HG03558 (cell line): ENCODE measurements around the gene FXYD5.

Source experiments
- ATAC-seq: cut with Tn5 transposase; IDR thresholded peaks from one replicate; pipeline ENCODE4 v1.9.1; 2021; ENCODE audit warnings: moderate number of reproducible peaks; ENCODE audit not compliant: unreplicated experiment; ENCODE audit errors: extremely low read depth

FXYD5 gene

DNA sequence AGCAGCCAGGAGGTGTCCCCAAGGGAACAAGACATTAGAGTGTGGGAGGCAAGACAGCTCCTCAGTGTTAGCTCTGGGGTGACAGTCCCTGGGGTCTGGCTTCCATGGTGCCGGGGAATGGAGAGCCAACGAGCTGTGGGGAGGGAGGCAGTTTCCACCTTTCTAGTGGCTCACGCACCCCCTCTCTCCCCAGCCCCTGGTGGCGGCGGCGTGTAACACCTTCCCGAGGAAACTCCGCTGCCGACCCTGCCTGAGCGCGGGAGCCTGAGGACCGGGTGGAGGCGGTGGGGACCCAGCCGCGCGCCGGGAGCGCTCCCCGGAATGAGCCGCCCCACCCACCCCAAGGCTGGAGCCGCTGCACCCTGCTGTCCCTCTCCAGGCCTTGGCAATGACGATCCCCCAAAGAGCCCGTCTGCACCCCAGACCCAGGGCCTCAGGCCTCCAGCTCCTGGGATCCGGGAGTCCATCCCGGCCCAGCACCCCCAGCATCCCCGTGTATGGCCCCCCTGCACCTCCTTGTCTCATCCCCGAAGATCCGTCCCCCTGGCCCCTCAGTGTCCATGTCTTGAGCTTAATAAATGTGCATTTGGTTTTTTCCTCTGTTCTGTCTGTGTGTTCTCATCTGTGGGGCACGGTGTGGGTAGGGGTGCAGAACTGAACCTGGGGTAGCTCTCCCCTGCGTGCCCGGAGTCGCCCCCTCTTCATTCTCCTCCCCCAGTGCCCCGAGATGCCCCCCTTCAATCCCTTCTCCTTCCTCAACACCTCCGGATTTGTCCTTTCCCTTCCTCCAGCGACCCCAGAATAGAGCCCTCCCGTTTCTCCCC is 622 bp upstream of the FXYD5 start:
- no peak for ATAC-seq

- no peak for ATAC-seq
These were observed 906 bp downstream of the FXYD5 start for GRCh38 chr19:35155441-35155840.

- ATAC-seq, result no peak
These were observed 1.6 kb downstream of the FXYD5 start for GRCh38 chr19:35155981-35156672.

GRCh38 chr19:35156673-35157014 is 2.1 kb downstream of the FXYD5 start:
- ATAC-seq, result no peak

GRCh38 chr19:35157431-35157830 is 2.9 kb downstream of the FXYD5 start:
- ATAC-seq, result no peak

DNA sequence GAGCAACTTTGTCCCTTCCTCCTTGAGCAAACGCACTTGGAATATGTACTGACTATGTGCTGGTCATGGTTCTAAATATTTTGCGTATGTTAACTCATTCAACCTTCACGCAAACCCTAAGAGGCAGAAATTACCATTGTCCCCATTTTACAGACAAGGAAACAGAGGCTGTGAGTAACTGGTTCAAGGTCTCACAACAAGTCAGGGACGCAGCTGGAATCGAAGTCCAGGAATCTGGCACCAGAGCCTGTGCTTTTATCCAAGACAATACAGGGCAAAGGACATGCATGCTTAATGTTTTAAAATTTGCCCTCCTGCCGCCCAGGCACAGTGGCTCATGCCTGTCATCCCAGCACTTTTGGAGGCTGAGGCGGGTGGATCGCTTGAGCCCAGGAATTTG is 5.1 kb downstream of the FXYD5 start:
- ATAC-seq, result no peak

GRCh38 chr19:35160629-35161433 is 6.3 kb downstream of the FXYD5 start:
- ATAC-seq, result no peak

DNA sequence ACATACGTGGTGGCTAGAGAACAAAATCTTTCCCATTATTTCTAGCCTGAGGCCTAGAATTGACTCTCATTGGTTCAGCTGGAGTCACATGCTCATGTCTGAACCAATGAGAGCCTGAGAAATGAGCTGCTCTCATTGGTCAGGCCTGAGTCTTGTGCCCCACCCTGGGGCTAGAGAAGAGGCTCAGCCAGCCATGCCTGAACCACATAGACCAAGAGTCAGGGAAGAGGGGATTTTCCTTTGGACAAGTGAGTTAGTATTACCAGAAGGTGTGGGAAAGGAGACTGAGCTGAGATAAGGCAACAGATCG is 6.9 kb downstream of the FXYD5 start:
- ATAC-seq, result no peak

DNA sequence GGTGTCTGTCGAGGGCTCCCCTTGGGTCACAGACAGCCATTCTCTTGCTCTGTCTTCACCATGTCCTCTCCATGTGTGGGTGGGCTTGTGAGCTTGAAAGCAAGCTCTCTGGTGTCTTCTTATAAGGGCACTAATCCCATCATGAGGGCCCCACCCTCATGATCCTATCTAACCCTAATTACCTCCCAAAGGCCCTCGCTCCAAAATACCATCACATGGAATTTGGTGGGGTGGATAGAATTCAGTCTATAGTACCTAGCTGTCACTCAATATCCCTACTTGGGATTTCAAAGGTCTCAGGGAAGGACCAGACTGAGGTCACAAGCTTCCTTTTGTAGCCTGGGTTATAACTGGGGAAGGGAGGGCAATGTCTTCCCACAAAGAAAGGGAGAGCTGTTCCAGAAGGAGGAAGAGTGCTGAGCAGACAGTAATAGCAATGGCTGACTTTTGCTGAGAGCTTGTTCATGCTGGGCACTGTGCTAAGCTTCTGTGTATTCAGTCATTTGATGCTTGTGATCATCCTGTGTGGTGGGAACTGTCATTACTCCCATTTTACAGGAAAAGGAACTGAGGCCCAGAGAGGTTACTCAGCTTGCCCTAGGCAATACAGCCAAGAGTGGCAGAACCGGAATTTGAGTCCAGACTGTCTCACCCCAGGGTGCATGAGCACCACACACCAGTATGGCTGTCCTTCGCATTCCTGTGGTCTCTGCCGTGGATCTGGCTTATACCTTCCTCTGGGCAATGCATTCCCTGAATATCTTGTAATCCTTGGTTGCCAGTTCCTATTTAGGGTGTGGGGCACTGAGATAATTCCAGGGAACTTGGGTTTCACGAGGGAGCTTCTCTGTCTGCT is 8.2 kb downstream of the FXYD5 start:
- ATAC-seq, result no peak

- no peak for ATAC-seq
These were observed 9.9 kb downstream of the FXYD5 start for GRCh38 chr19:35164418-35164817.

GRCh38 chr19:35165200-35166058 is 10.9 kb downstream of the FXYD5 start:
- ATAC-seq, result no peak

DNA sequence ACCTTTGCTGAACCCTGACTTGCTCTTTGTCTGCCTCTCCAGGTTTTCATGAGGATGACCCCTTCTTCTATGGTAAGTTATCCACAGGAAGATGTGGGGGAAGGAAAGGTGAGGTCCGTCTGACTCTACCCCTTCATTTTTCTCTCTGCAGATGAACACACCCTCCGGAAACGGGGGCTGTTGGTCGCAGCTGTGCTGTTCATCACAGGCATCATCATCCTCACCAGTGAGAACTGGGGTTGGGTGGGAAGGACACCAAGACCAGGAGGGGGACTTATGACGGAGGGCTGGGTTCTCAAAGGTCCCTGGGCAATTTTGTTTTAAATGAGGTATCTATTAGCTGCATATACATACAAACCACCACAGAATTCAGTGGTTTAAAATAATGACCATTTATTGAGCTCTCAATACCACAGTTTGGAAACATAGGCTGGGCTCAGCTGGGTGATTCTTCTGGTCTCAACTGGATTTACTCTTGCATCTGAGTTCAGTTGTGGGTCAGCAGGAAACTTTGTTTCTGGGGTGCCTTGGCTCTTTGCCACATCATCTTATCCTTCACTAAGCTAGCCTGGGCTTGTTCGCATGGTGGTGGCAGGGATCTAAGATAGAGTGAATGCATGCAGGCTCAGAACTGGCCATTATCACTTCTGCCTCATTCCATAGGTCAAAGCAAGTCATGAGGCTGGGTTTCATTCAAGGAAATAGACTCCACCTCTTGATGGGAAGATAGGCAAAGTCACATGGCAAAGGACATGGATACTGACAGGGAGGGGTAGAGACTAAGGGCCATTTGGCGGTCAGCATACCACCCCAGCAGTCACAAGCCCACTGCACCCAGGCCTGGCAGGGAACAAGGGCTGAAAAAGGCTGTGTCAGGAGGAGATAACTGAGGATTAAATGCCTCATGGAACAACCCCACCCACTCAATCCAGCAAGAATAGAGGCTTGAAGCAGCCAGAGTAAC is 11.8 kb downstream of the FXYD5 start:
- ATAC-seq, result no peak

DNA sequence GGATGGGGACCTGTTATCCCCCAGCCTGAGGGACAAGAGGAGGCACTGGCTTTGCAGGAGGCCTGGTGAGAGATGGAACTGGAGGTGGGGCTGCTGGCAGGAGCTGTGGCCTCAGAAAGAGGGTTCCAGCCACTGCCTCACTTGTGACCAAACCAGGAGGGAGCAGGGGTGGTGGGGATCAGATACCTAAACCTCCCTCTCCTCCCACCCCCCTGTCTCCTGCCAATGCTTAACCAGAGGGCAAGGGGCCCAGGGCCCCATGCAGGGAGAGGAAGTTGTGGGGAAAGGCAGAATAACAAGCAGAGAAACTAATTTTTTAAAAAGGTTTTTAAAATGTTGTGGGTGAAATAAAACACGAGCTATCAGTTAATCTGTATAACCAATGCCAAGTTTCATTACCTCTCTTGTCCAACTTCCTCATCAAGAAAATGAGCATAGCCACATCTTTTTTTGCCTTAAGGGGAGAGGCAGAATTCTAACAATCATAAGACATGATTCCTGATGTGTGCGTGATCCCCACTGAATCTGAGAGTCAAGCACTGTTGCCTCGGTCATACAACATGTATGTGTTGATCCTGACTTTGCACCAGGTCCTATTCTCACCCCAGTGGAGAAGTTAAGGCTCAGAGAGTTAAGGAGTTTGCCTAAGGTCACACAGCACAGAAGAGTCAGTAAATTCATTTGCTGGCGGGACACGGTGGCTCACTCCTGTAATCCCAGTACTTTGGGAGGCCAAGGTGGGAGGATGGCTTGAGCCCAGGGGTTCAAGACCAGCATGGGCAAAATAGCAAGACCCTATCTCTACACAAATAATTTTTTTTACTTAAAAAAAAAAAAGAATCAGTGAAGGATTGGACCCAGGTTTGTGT is 12.9 kb downstream of the FXYD5 start:
- no peak for ATAC-seq

DNA sequence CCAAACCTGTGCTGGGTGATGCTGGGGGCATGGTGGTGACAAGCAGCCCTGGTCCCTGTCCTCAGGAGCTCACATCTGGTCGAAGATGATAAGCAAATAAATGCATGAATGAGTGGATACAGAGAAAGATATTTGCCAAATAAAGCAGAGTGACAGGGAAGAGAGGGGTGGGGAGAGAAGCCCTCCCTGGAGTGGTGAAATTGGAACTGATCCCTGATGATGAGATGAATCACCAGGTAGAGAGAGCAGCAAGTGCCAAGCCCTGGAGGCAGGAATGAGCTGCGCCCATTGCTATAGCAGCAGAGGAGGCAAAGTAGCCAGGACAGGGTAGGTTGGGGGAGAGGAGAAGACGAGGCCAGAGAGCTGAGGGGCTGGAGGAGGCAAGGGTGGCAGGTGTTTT is 13.7 kb downstream of the FXYD5 start:
- ATAC-seq, result no peak

GRCh38 chr19:35169221-35169995 is 14.9 kb downstream of the FXYD5 start:
- ATAC-seq, result no peak

DNA sequence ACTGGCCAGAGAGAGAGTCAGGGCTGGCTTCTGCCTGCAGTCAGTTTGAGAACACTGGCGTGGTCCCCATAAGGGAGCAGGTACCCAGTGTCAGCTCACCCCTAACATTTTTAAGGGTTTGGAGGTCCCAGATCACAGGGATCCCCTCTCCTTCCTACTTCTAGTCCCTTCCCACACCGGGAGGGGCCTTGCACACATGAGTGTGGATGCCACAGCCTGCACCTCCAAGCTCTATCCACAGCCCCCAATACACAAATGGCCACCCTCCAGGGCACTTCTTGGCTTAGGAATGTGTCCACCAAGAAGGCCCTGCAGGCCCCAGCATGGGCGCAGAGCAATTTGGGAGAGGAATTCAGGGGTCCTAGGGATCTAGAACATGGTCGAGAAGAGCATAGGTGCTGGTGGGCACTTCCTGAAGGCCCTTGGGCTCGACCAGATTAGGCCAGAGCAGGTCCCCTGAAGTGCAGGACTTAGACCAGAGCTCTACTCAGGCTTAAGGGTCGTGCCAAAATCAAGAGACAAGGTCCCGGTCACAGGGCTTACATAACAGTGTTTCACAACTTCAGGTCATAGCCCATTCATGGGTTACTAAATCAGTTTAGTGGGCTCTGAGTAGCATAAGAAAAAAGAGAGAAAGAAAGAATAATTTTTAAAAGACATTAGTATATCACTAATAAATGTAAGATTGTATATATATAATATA is 16.0 kb downstream of the FXYD5 start:
- ATAC-seq, result no peak
